AG04449 (cell line): Measurements from ENCODE around the gene SLU7.

Experiments
- CTCF ChIA-PET: fragments of 350-600 bp; formaldehyde crosslinking; extraction: SDS; loops from one replicate; lab custom pipeline; 2021; ENCODE audit warnings: antibody characterized with exemption; lab: Yijun Ruan, JAX
- POLR2A ChIA-PET: fragments of 400-600, 350-600 bp; formaldehyde crosslinking; extraction: SDS; loops from one replicate; lab custom pipeline; 2020; ENCODE audit warnings: antibody characterized with exemption, inconsistent platforms; lab: Yijun Ruan, JAX
- DNase-seq: peaks from one replicate; pipeline ENCODE4 v3.0.0-alpha.2; 2010; ENCODE audit warnings: low read depth, low spot score
- H3K4me3 ChIP-seq: 2 replicates; pipeline ENCODE4 v1.5.1; 2011; ENCODE audit warnings: low read depth, mild to moderate bottlenecking, control low read depth, low read length
- TF ChIP-seq, protein P1 (sequence below): IDR thresholded peaks from one replicate; pipeline ENCODE4 v1.5.1; 2011; ENCODE audit warnings: mild to moderate bottlenecking, moderate library complexity, low read length, control low read depth, inconsistent platforms; ENCODE audit not compliant: insufficient read depth; ENCODE audit errors: missing control alignments

The SLU7 gene

DNA sequence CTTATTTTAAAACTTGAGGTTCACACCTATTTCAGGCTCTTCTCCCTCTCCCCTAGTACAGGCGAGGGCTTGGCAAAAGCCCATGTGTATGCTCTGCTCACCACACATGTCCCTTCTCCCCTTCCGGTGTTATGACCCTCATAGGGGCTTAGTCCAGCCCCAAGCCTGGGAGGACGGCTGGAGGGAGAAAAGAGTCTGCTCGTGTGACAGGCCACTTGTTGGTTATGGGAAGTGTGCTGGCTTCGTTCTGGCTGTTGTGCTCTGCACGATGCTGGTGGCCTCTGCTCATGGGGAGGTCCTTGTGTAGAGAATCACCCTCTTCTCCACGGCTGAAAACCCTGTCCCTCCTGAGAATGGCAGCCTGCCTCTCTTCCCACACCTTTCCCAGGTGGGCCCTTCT lies 13.9 kb upstream of the SLU7 start:
- TF ChIP-seq, protein P1, sequence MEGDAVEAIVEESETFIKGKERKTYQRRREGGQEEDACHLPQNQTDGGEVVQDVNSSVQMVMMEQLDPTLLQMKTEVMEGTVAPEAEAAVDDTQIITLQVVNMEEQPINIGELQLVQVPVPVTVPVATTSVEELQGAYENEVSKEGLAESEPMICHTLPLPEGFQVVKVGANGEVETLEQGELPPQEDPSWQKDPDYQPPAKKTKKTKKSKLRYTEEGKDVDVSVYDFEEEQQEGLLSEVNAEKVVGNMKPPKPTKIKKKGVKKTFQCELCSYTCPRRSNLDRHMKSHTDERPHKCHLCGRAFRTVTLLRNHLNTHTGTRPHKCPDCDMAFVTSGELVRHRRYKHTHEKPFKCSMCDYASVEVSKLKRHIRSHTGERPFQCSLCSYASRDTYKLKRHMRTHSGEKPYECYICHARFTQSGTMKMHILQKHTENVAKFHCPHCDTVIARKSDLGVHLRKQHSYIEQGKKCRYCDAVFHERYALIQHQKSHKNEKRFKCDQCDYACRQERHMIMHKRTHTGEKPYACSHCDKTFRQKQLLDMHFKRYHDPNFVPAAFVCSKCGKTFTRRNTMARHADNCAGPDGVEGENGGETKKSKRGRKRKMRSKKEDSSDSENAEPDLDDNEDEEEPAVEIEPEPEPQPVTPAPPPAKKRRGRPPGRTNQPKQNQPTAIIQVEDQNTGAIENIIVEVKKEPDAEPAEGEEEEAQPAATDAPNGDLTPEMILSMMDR: no peak
- CTCF ChIA-PET: interaction anchor here (1.2 kb wide), 1 partner anchor 10 kb away, joined by 8 read pairs; the partner anchor contains the start of gene PTTG1
- H3K4me3 ChIP-seq: no peak overlapping the region
- POLR2A ChIA-PET: no interaction called here
- DNase-seq: no peak

DNA sequence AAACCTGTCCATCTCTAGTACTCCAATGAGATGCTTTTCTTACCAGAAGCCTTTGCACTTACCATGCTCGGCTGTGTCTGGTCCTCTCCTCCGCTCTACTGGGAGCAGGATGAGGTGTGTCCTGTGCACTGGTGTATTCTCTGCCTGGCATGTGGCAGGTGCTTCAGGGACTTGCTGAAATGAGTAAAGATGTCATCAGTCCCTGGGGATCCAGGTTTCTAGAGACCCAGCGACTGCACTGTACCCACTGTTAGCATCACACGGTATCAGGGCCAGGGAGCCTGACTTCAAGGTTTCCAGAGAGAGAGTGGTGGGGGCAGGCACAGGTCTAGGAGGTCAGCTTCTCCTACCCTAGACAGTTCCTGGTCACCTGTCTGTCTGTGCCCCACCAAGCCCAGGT lies 13.3 kb upstream of the SLU7 start:
- POLR2A ChIA-PET: no interaction called here
- CTCF ChIA-PET: no interaction called here
- H3K4me3 ChIP-seq: no peak overlapping the region
- DNase-seq: no peak
- TF ChIP-seq, protein P1: no peak

DNA sequence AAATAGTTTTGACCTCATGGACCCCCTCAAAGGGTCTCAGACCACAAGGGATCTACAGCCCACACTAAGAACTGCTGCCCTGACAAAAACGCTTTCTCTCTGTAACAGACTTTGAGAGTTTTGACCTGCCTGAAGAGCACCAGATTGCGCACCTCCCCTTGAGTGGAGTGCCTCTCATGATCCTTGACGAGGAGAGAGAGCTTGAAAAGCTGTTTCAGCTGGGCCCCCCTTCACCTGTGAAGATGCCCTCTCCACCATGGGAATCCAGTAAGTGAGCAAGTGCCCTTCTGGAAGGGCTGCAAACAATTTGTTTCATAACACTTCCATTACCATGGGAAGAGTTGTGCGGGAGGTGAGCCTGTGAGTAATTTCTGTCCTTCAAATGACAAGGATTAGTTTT lies 8.7 kb upstream of the SLU7 start:
- TF ChIP-seq, protein P1: no peak
- ChIA-PET POLR2A (no interaction called here), CTCF (interaction anchor here (10.2 kb wide), 1 partner anchor 12 kb away, joined by 186 read pairs; no protein-coding TSS in a partner anchor)
- no peak overlapping the region for H3K4me3 ChIP-seq
- no peak for DNase-seq

DNA sequence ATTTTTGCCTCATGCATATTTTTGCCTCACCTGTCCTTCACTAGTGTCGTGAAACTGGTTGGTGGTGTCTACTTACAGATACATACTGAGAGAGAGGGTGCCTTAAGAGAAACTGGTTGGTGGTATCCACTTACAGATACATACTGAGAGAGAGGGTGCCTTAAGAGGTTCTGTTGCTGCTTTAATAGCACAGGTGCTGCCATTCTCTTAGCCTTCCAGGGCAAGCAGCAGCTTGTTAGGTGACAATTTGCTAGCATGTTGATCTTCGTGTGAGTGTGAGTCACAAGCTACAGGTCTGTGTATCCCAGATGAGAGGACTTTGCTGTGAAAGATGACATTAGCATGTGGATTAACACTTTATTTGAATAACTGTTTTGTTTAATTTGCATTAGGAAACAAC lies 4.2 kb upstream of the SLU7 start:
- ChIA-PET CTCF (interaction anchor here (0.9 to 10.2 kb wide), 4 partner anchors 10 to 21 kb away, joined by 3 to 186 read pairs (median 6); no protein-coding TSS in a partner anchor), POLR2A (no interaction called here)
- DNase-seq: no peak
- H3K4me3 ChIP-seq: peak overlapping the region; percentile 71
- TF ChIP-seq, protein P1: no peak

DNA sequence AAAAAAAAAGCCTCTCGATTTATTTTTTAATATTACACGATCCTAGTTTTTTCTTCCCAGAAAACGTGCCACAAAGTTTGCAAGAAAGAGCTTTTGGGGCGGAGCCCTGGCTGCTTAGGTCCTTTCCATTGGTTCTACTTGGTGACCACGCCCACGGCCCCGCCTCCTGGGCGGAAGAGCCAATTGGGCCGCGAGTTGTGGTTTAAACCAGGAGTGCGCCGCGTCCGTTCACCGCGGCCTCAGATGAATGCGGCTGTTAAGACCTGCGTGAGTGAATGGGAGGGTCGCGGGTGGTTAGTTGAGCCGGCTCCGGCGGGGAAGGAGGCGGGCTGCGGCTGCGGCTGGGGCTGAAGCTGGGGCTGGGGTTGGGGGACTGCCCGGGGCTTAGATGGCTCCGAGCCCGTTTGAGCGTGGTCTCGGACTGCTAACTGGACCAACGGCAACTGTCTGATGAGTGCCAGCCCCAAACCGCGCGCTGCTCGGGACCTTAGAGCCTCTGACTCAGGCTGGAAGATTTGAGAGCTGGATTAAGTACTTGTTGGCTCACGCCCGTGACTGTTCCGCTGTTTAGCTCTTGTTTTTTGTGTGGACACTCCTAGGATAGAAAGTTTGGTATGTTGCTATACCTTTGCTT lies 2.9 kb upstream of the SLU7 start, which contains the start of gene PTTG1:
PTTG1 (plus strand) TSS at position 231 of the 634 bp plus-strand sequence. CDS start 458 bp downstream, outside the sequence.
- CTCF ChIA-PET: interaction anchor here (0.6 to 10.2 kb wide), 5 partner anchors 12 to 86 kb away, joined by 3 to 186 read pairs (median 3); no protein-coding TSS in a partner anchor
- POLR2A ChIA-PET: no interaction called here
- peak; percentile 67 for DNase-seq
- TF ChIP-seq, protein P1: no peak
- peak within 1 kb of the TSS; percentile 71 for H3K4me3 ChIP-seq

DNA sequence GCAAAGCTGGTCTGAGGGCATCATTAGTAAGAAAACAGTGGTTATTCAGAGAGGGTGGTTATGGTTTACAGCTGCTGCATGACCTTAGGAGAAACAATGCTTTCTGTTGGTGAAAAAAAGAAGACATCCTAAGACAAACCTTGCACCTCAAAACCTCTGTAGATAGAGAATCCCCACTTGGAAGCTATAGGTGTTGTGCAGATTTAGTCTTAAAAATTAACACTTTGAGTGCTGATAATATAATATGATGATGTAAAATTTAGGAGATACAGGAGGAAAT lies 1.4 kb upstream of the SLU7 start:
- no peak overlapping the region for H3K4me3 ChIP-seq
- CTCF ChIA-PET: interaction anchor here (1.9 to 3.5 kb wide), 2 partner anchors 8 to 19 kb away, joined by 4 to 23 read pairs; no protein-coding TSS in a partner anchor
- TF ChIP-seq, protein P1: no peak
- no peak for DNase-seq
- POLR2A ChIA-PET: interaction anchor here (1.2 kb wide), 1 partner anchor 400 kb away, joined by 3 read pairs; no protein-coding TSS in a partner anchor
